LNCAP (cell line): ENCODE measurements around the gene KAZN.

Source experiments
- CTCF ChIP-seq: fragments of 450-650 bp; IDR thresholded peaks from 2 replicates; pipeline ENCODE4 v1.5.1; 2017; ENCODE audit warnings: mild to moderate bottlenecking

The KAZN gene

GRCh38 chr1:14970115-14970798, 371.8 kb downstream of the KAZN start:
- TF ChIP-seq CTCF = no peak

GRCh38 chr1:14970799-14971141, 372.3 kb downstream of the KAZN start:
- no peak for TF ChIP-seq CTCF

GRCh38 chr1:14971221-14971620, 372.7 kb downstream of the KAZN start:
- no peak for TF ChIP-seq CTCF

GRCh38 chr1:14972107-14972506, 373.6 kb downstream of the KAZN start:
- no peak for TF ChIP-seq CTCF

- no peak for TF ChIP-seq CTCF
Observed at GRCh38 chr1:14973773-14974172, 375.3 kb downstream of the KAZN start.

GRCh38 chr1:14974361-14974760, 375.9 kb downstream of the KAZN start:
- no peak for TF ChIP-seq CTCF

- TF ChIP-seq CTCF = no peak
Observed at GRCh38 chr1:14975119-14975518, 376.6 kb downstream of the KAZN start.

GRCh38 chr1:14976256-14976655, 377.8 kb downstream of the KAZN start:
- TF ChIP-seq CTCF = no peak
